A673 (cell line): ENCODE measurements around the gene ABCD3.

ENCODE experiments used
- EZH2 ChIP-seq: fragments of 200-600 bp; sonication (generic); IDR thresholded peaks from 2 replicates; pipeline ENCODE4 v1.6.1; 2017; ENCODE audit warnings: borderline replicate concordance, low read depth, mild to moderate bottlenecking, mixed read lengths, antibody characterized with exemption, low read length; ENCODE audit not compliant: poor library complexity, severe bottlenecking
- TF ChIP-seq, protein P1 (sequence below): fragments of 300-800, 200-600 bp; sonication (generic); conservative IDR thresholded peaks from 2 replicates; pipeline ENCODE4 v1.5.1; 2017; ENCODE audit warnings: low read depth, mild to moderate bottlenecking, antibody characterized with exemption, low read length, moderate library complexity, mixed read lengths

DNA sequence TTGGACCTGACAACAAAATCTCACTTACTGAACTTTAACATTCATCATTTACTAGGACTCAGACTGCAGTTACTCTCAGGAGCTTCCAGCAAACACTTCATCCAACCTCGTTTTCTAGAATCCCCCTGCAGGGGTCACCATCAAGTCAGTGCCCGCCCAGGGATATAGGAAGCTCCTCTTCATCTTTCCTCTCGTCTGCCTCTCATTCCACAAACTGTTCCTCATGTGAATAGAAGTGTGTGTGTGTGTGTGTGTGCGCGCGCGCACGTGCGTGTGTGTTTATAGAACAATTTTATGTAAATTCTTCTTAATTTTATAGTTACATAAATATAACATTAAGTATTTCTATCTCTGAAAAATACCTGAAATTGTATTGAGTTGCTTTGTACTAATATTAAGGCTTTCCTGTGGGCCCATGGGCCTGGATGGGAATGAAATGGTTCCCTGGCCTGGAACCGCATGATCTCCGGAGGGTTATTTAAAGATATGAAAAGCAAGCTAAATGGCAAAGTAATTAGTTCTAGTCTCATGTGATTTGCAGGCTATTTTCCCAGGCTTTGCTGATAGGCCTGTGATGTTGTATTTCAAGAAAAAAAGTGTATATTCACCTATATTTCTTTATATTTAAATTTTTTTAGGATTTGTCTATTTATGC is 21.7 kb upstream of the ABCD3 start:
- TF ChIP-seq, protein P1, sequence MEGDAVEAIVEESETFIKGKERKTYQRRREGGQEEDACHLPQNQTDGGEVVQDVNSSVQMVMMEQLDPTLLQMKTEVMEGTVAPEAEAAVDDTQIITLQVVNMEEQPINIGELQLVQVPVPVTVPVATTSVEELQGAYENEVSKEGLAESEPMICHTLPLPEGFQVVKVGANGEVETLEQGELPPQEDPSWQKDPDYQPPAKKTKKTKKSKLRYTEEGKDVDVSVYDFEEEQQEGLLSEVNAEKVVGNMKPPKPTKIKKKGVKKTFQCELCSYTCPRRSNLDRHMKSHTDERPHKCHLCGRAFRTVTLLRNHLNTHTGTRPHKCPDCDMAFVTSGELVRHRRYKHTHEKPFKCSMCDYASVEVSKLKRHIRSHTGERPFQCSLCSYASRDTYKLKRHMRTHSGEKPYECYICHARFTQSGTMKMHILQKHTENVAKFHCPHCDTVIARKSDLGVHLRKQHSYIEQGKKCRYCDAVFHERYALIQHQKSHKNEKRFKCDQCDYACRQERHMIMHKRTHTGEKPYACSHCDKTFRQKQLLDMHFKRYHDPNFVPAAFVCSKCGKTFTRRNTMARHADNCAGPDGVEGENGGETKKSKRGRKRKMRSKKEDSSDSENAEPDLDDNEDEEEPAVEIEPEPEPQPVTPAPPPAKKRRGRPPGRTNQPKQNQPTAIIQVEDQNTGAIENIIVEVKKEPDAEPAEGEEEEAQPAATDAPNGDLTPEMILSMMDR, result peak; percentile 33; the same call in 1 of the 2 replicates
- TF ChIP-seq EZH2, result no peak
